ENCODE results near the gene PTPRJ.
A peak's percentile ranks its signal among the peaks of the same experiment; 100 is the strongest.

The PTPRJ gene

DNA sequence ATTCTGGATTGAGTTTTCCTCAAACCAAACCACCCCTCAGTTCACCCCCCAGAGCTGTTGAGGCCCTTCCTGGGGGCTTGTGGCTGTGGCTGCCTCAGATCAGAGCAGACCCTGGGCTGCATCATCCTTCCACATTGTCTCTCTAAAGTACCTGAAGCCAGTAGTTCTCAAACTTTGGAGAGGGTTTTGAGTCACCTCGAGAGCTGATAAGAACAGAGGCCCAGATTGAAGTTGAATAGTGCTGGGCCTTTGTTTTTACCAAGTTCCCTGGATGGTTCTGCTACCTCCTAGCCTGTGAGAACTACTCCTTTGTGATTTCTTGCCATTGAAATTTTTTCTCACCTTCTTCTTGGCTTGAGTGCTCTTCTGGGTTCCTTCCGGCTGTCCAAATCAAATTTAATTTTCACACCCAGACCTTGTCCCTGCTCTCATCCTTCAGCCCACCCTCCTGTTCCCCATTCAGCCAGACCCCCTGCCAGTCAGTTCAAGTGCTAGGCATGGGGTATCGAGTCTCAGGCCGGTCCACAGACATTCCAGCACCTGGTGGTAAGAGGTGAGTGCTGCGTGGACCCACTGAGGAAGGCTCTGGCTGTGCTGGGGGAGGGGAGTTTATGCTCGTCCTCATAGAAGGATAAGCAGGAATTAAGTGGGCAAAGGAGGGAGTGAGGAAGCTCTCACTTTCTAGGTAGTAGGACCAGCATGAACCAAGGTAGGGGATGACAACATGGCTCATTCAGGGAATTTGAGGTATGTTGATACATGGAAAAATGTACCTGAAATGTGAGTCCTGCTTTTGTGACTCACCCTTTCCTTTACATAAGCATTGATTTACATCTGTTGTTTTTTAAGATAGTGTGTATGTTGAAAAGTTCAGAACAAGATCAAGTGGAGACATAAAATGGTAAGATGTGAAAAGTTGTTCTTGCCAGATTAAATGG lies 116.5 kb downstream of the PTPRJ start:
- DNase-seq = no peak

DNA sequence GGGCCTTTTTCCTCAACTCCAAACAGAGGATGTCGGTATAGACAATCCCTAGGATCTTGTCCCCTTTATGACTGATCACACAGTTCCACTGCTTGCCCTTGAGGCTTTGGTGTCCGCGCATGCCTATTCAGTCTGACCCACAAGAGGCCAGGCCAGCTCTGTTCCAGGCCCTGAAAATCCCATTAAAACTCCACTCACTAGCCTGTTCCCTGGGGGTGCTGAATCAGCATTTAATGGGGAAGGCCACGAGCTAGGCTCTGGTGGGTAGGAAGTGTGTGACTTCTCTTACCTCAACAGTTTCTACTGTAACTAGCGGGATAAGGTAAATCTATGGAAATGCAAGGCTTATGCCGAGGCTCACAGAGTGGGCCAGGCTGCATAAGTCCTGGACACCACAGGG lies 117.7 kb downstream of the PTPRJ start:
- no peak for DNase-seq

DNA sequence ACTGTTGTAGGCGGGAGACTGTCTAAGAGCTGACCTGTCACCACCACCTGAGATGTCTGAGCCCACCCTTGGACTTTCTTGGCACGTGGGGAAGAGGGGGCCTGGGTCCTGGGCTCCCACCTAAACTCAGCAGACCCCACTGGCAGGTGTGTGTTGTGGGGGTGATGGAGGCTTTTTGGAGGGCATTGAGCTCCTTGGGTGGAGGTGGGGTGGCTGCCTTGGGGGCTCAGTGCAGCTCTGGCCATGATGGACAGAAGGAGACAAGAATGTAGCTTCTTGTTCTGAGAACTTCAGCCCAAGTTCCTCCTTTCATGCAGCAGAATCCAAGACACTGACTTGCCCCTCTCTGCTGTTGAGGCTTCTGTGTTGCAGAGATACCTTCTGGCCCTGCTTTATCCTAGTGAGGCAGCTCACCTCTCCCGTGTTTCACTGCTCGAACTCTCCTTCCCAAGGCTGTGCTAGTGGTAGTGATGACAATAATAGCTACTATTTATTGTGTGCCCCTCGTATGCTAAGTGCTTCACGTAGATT lies 119.6 kb downstream of the PTPRJ start:
- no peak for DNase-seq

DNA sequence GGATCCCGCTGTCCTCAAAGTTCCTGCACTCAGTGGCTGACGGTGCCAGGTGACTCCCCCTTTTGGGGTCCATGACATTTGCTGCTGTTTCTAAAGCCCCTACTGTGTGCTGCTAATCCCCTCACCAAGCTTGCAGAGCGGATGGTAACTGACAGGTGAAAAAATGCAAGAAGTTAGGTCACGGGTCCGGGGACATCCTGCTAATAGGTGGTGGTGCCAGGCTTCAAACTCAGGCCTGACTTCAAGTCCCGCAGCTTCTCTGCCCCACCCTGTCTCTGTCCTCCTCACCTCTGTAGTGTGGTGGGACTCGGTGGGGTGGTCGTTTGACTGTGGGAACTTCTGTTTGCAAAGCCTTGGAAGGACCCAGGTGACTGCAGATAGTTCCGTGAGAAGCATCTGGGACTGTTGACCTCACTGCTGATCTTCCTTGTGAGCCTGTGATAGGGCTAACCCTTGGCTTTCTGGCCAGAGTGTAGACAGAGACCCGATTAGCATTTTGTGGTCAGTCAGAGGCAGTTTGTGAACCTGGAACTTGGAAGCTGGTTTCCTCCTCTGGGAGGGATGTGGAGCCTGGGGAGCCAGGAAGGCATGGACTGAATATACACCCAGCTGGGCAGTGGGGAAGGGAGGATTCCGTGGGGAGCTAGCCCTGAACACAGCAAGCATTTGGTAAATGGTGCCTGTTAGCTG lies 120.8 kb downstream of the PTPRJ start:
- no peak for DNase-seq

DNA sequence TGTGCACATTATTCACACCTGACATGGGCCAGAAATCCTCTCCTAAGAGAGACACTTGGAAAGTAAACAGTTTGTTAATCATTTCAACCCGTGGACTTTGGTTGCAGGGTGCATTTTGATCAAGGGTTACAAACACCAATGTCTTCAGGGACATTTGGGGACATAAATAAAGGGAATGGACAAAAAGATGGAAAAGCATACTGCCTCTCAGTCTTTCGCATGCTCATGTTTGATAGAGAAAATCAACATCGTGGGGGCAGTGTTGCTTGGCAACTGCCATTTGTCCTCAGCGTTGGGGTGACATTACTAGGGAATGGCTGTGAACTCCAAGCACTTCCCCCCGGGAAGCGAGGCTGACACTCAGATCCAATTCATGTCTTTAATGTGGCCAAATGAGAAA lies 121.6 kb downstream of the PTPRJ start:
- DNase-seq = no peak

DNA sequence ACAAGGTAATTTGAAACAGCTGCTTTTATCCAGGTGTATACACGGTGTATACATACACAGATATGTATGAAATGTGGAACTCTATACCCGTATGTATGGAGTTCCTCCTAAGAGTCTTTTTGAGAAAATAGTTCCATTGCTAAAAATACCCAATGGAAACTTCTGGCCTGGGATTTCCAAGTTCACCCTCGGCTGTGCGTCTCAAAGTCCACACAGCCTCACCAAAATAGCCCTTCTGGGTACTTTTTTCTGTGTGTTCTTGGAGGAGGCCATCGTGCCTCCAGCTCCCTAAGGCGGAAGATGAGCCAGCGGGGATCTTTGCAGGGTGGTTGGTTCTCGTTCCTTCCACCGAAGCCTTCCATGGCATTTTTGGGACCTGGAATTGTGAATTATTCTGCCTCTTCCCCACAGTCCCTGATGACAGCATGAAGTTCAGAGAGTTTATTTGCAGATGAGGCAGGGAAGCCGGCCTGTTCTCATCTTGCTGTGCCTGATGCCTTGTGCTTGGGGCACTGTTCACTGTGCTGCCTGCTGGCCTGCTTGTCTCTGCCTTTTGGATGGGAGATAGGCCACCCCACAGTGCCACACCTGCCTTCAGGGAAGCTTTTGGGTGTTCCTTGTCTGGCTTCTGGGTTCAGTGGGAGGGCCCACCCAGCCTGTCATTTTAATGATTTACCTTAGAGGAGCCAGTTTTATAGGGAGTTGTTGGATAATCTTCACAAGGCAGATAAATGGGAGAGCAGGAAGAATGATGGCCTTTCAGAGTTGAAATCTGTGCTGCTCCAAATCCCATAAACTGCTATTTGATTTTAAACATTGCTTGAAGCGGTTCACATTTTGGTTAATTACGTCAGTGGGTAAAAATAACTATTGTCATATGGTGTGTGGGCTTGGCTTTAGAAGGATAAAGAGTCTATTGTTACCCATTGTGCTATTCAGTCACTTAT lies 123.5 kb downstream of the PTPRJ start:
- DNase-seq = no peak

DNA sequence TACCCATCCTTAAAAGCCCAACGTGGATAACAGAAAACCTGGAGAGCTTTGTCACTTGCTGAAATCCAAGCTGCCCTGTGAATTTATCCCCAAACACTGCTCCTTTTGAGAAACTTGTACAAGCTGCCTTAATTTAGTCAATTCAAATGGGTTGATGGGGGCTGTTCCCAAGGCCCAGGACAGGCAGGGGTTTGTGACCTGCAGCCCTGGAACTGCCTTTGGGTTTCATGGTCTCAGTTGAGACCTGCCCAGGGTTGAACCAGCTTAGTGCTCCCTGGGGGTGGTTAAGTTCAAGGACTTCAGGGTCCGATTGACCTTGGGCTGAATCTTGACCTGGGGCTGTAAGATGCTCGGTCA lies 124.2 kb downstream of the PTPRJ start:
- DNase-seq = no peak

DNA sequence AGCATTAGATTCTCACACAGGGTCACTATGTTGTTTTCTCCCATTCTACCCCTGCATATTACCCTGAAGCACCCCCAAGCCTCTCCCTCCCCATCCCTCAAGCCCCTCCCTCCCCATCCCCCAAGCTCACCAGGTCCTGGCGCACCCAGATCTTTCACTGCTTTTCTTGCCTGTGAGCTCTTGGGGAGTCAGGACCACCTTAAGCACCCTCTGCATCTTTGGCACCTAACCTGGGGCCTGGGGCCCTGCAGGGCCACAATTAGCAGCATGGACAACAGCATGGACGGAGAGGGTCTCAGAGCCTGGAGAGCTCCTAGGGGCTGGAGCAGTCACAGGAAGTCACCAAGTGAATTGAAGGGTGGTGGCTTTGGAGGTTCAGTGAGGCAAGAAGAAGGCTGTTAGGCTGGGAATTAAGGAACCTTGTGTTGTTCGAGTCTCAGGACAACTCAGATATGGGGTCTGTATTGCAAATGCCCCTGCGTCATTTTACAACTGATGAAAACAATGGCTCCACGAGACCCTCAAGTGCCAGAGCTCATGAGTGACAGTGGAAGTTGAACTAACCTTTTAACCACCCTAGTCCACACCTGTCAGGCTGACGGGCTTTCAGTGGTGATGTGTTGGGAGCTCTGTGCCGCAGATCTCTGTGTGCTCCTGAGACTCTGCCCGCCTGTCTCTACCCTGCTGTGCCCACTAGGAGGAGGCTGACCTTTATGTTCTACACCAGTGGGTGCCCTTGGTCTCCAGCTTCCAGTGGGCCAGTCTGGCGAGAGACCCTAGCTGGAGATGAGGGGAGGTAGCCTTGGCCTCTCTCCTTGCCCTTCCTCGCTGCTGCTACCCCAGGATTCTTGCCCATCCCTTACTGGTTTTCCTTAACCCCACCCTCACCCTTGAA lies 125.0 kb downstream of the PTPRJ start:
- DNase-seq = no peak

DNA sequence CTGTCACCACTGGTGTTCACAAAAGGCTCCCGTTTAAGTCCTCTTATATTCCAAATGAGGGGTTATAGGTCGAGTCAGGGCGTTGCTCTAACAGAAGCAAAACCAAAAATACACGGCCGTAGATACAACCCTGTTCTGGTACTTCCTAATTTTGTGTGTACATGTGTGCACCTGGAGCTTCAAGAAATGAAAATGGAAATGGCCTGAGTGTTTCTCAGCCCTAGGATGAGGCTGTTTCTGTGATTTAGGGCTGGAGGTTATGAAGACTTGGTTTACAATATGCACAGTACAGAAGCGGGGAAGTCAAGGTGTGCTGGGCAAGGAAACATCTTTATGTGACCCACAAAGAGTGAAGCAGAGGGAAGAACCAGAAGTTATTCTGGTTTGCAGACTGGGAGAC lies 125.8 kb downstream of the PTPRJ start:
- no peak for DNase-seq

DNA sequence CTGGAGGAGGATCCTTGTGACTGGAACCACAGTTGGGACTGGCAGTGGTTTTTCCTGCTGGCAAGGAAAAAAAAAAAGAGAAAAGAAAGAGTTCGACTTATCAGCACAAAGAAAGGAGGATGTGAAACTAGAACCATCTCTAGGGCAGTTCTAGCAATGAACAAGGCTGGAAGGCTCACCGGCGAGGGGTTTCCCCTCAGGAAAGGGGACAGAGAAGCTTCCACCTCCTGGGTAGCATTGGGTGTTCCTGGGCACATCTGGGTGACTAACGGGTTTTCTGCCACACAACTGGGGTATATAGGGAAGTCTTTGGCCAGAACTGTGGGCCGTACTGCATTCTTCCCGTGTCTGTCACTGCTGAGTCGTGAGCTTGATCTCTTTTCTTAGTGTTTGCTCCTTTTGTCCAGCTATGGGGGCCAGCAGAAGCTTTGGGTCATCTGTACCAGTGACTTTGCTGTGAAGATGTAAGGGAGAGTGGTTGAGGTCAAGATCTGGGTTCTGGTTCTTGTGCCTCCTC lies 126.9 kb downstream of the PTPRJ start:
- DNase-seq = no peak

DNA sequence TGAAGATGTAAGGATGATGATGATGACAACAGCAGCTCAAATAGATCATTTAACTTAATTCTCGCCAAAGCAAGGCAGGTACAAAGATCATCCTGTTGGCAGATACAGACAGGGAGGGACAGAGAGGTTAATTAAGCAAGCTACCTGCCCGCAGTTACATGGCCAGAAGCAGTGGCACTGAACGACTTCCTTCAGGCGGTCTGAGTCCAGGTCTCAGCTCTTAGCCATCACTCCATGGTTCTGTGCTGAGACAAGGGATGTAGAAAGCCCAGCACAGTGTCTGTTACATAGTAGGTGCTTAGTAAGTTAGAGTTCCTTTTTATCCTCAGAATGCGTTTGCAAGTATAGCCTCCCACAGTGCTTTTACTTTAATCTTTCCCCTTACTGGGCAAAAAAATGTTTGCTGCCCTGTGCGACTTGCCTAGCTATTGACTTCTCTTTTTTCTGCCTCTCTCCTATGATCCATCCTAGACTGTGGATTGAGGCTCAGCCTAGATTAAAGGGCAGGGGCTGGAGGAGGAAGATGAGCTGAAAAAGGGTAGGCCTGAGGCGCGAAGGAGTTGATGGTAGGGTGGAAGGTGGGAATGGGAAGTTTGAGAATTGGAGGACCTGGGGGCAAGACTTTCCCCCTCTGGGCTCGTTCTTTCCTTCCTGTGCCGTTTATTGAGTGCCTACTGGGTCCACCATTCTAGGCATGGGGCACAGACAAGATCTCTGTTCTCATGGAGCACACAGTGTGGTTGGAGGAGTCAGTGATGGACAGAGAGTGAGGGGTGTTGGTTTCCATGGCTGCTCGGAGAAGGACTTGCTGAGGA lies 128.1 kb downstream of the PTPRJ start:
- DNase-seq = no peak

DNA sequence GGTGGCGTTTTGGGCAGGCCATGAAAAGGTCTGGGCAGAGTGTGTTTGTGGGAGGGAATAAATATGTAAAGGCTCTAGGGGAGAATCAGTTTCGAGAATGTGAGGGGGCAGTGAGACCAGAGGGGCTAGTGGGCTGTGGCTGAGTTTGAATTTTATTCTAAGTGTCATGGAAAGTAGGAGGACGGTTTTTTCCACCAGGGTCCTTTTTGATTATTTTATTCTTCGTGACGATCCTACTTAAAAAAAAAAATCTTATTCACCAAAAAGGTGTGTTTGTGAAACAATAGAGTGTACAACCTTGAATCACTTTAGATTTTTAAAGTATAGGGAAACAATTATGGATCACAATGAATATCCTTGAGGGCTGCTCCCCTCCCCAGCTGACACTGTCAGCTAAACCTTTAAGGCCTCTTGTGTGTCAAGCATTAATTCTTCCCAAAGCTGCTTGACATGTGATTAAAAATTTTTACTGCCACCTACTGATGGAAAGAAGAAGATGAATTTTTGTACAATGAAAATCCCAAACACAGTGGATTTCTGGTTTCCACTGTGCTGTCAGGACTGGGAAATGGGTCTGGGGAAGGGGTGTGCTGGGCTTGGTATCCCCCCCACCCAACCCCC lies 128.8 kb downstream of the PTPRJ start:
- DNase-seq = peak in 1 of 2 experiments; percentile 47

DNA sequence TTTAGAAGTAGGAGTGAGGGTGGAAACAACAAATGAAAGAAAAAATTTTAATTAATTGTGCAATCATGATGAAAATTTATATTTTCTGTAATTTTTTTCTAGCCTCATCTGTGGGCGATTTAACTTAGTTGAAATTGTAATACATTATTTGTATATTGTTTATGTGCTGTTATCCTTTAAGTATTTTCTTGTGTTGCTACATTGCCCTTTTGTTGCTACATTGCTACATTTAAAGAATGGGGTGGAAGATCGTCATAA lies 130.1 kb downstream of the PTPRJ start:
- DNase-seq = no peak

DNA sequence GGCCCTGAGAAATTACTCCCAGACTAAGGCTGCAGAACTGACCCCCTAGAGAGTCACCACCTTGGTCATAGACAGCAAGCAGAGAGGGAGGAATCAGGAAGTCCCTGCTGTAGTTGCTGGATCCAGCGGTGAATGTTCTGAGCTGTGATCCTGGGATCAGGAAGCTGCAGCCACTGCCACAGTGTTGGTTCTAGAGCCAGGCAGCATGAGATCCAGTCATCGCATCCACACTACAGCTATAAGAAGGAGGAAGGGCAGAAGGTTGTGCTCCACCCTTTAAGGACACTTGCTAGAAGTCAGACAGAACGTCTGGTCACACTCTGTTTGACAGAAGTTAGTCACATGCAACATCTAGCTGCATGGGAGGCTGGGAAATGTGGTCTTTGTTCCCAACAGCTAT lies 131.5 kb downstream of the PTPRJ start:
- no peak for DNase-seq

DNA sequence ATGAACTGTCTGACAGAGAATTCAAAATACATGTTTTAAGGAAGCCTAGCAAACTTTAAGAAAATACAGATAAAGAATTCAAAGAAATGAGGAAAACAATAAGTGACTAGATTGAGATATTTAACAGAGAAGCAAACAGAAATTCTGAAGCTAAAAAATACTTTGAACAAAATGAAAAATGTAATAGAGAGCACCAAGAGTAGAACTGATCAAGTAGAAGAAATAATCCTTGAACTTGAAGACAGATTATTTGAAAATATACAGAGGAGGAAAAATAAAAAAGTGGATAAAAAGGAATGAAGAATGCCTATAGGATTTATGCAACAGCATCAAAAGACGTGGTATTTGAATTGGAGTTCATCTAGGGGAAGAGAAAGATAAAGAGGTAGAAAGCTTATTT lies 134.4 kb downstream of the PTPRJ start:
- no peak for DNase-seq

DNA sequence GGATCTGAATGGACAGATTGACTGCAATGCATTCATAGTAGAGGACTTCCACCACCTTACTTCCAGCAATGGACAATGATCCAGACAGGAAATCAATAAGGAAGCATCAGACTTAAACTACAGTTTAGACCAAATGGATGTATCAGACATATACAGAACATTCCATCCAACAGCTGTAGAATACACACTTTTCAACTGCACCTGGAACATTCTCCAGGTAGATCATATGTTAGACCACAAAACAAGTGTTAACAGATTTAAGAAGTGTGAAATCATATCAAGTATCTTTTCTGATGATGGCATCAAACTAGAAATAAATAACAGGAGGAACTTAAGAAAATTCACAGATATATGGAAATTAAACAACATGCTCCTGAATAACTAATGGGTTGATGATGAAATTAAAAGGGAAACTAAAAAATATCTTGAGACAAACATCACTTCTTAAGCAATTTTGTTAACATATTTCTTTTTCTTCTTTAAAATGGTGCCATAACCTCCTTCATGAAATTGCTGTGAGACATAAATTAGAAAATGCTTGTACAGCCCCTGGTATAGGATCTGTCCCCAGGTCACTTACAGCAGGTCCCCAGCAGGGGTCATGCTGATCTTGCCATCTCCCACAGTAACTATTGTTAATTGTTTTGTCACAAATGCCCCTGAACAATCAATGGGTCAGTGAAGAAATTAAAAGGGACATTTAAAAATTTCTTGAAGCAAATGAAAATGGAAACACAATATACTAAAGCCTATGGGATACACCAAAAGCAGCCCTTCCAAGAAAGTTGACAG lies 136.3 kb downstream of the PTPRJ start:
- no peak for DNase-seq

DNA sequence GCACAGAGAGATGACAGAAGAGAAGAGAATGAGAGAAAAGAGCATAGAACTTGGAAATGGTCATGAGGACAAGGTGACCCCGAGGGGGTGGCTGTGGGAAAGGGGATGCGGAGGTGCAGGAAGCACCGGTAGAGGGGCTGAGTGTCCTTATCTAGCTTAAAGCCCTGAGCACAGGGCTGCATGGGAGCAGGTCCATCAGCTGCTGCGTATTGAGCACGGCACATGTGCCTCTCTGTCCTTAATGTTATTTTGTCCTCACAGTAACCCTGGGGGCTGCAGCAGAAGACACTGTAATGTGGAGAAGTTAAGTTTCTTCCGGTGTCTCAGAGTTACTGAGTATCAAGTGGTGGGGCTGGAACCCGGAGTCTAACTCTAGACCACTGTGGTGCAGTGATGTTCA lies 141.9 kb downstream of the PTPRJ start:
- no peak for DNase-seq

DNA sequence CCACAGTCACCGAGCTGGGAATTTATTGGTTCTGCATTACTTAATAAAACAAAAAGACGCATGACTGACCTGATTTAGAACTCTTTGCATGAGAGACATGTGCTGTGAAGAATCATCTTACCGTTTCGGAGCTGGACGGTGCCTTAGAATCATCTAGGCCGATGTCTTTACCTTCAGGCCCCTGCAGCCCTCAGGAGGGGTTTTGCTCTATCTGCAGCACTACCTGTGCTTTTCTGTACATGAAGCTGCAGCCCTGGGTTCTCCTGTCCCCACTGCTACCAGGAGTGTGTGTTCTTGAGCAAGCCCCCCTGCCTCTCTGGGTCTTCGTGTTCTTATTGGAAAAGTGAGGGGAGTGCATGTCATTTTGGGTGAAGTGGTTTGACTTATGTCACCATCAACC lies 142.3 kb downstream of the PTPRJ start:
- no peak for DNase-seq

DNA sequence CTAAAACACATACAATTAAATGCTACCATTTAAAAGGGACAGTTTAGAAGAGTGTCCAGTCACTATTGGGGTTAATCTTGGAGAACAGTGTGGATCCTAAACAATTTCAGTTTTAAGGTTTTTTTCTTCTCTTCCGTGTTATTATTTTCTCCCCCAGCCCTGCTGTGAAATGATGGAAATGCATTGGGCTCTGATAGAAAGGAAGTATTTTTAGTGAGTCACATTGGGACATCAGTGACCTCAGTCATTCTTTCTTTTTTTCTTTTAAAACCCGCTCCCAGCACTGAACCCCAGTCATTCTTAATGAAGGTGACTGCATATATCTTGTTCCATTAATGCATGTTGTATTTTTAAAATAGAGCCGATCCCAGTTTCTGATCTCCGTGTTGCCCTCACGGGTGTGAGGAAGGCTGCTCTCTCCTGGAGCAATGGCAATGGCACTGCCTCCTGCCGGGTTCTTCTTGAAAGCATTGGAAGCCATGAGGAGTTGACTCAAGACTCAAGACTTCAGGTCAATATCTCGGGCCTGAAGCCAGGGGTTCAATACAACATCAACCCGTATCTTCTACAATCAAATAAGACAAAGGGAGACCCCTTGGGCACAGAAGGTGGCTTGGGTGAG lies 143.0 kb downstream of the PTPRJ start:
- no peak for DNase-seq

All from cerebellar nuclear complex (tissue), 1 donor.